ENCODE measurements around the gene PGAP6.
"Not testable (repeated sequence)": the region's sequence is repeated elsewhere in the genome, so short reads cannot be mapped to it uniquely, and the experiment has no call there.

Gene PGAP6

DNA sequence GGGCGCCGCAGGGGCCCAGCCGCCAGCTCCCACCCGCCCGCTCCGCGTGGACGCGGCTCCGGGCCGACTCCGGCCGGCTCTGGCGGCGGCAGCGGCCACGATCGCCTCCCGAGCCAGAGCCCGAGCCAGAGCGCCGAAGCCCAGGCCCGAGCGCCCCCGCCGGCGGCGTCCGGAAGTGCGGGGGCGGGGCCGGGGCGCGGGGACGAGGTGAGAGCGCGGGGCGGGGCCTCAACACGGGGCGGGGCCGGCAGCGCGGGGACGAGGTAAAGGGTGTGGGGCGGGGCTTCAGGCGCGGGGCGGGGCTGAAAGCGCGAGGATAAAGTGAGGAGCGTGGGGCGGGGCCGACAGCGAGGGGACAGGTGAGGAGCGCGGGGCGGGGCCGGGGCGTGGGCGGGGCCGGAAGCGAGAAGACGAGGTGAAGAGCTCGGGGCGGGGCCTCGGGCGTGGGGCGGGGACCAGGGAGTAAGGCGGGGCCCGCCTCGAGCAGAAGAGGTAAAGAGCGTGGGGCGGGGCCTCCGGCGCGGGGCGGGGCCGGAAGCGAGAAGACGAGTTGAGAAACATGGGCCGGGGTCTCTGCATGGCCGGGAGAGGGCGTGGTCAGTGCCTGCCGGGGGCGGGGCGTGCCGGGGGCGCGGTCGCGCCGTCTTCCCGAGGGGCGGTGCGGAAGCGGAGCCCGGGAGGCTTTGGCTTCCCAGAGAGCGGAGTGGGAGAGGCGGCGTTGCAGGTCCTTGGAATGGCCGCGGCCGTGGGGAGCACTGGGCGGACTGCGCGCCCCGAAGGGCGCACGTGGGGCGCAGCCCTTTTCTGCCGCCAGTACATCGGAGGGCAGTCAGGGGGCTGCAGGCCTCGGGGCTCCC, 29.0 kb downstream of the PGAP6 start, which contains the start of gene AXIN1:
Gene AXIN1, minus strand, starts transcription at position 177 of the 857 bp plus-strand sequence. CDS start 5,698 bp downstream, outside the sequence.
- TF ChIP-seq TAF1 (IDR thresholded peaks at IDR 0.05; ENCODE audit: low read depth, low read length) (no peak), POLR2A (IDR thresholded peaks at IDR 0.05; ENCODE audit: low read depth, low read length) (no peak), PAX5 (IDR thresholded peaks at IDR 0.05; ENCODE audit: insufficient read depth, low read length, severe bottlenecking) (no peak), SPI1 (IDR thresholded peaks at IDR 0.05; ENCODE audit: low read depth, low read length) (no peak), POU2F2 (IDR thresholded peaks at IDR 0.05; ENCODE audit: low read depth, low read length) (no peak), POLR2AphosphoS5 (IDR thresholded peaks at IDR 0.05; ENCODE audit: low read depth, low read length) (no peak)
- DNase-seq (ENCODE audit: insufficient read length, low spot score) (peak; percentile 92), FAIRE-seq (peak; percentile 78)

DNA sequence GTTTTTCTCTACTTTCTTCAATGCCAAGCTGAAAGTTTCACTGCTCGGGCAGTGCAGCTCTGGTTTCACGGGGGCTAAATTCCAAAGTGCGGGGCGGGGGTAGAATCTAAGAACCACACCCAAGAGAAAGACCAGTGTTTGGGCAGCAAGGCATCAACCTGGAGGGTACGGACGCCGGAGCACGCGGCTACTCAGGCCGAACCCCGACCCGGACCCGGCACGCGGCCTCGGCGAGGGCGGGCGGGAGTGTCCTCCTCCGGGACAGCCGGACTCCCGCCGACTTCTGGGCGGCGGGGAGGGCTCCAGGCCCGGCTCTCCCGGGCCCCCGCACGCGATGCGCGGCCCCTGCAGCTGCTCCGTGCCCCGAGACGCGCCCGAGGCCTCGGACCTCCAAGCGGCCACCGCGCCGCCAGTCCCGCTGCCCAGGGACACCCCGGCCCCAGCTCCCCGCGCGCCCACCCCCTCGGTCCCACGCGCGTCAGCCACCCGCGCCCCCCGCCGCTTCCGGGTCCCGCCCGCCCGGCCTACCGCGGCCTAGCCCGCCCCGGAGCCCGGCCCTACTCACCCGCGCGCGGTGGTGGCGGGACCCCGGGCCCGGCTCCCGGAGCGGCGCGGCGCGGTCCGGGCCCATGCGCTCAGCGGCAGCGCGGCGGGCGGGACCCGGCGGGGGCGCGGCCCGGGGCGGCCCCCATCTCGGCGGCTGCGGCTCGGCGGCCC, 29.8 kb downstream of the PGAP6 start:
- no peak for TF ChIP-seq POLR2A (IDR thresholded peaks at IDR 0.05; ENCODE audit: low read depth, low read length)
- TF ChIP-seq PAX5 (IDR thresholded peaks at IDR 0.05; ENCODE audit: insufficient read depth, low read length, severe bottlenecking): no peak
- TF ChIP-seq TAF1 (IDR thresholded peaks at IDR 0.05; ENCODE audit: low read depth, low read length): no peak
- TF ChIP-seq POU2F2 (IDR thresholded peaks at IDR 0.05; ENCODE audit: low read depth, low read length): no peak
- TF ChIP-seq SPI1 (IDR thresholded peaks at IDR 0.05; ENCODE audit: low read depth, low read length): no peak
- no peak for TF ChIP-seq POLR2AphosphoS5 (IDR thresholded peaks at IDR 0.05; ENCODE audit: low read depth, low read length)
- DNase-seq (ENCODE audit: insufficient read length, low spot score) (no peak), FAIRE-seq (no peak)

DNA sequence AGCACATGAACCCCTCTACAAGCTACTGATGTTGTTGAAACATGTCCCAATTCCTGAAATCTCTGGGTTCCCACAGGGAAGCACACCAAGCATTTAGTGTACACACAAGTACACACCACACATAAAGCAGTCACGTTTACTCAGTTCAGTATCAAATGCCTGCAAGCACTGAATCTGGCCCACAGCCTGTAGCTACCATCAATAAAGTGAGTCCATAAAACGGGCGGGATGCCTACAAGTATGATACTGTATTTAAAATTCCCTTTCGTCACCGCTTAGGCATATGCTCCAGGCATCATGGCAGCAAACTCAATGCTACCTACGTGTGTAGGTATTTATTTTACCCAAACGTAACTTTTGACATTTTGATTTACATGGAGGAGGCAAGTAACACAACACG, 31.6 kb downstream of the PGAP6 start:
- no peak for DNase-seq (ENCODE audit: insufficient read length, low spot score)
- TF ChIP-seq PAX5 (IDR thresholded peaks at IDR 0.05; ENCODE audit: insufficient read depth, low read length, severe bottlenecking) (no peak), POU2F2 (IDR thresholded peaks at IDR 0.05; ENCODE audit: low read depth, low read length) (no peak), POLR2A (IDR thresholded peaks at IDR 0.05; ENCODE audit: low read depth, low read length) (no peak), TAF1 (IDR thresholded peaks at IDR 0.05; ENCODE audit: low read depth, low read length) (no peak)
- FAIRE-seq: peak; percentile 45

DNA sequence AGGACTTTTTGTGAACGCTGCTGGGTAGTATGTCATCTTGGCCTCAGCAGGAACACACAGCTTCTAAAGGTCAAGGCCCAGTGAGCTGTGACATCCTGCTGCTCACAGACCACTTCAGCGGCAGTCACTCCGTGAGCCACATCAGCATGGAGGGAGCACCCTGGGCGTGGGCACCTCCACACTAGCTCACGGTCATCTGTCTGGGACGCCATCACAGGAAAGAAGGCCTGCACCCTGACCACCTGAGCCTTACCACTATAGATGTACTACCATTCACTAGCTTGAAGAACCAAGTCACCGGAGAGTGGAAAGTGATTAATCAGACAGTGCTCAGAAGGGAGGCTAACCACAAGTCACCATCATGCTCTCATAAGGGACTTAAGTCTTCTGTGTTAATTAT, 32.6 kb downstream of the PGAP6 start:
- FAIRE-seq (peak; percentile 81), DNase-seq (ENCODE audit: insufficient read length, low spot score) (peak; percentile 21)
- TF ChIP-seq TAF1 (IDR thresholded peaks at IDR 0.05; ENCODE audit: low read depth, low read length) (no peak), PAX5 (IDR thresholded peaks at IDR 0.05; ENCODE audit: insufficient read depth, low read length, severe bottlenecking) (no peak), POU2F2 (IDR thresholded peaks at IDR 0.05; ENCODE audit: low read depth, low read length) (no peak), POLR2AphosphoS5 (IDR thresholded peaks at IDR 0.05; ENCODE audit: low read depth, low read length) (no peak), SPI1 (IDR thresholded peaks at IDR 0.05; ENCODE audit: low read depth, low read length) (no peak), POLR2A (IDR thresholded peaks at IDR 0.05; ENCODE audit: low read depth, low read length) (no peak)

DNA sequence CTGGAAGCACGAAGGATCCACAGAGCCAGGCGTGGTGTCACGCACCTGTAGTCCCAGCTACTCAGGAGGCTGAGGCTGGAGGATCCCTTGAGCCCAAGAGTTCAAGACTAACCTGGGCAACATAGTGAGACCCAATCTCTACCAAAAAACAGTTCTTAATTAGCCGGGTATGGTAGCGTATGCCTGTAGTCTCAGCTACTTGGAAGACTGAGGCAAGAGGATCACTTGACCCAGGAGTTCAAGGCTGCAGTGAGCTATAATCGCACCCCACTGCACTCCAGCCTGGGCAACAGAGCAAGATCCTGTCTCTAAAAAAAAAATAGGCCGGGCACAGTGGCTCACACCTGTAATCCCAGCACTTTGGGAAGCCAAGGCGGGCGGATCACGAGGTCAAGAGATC, 33.3 kb downstream of the PGAP6 start:
- TF ChIP-seq POLR2AphosphoS5 (IDR thresholded peaks at IDR 0.05; ENCODE audit: low read depth, low read length): 0 out of 2 replicates have a peak, but pooled peaks have one; percentile 51
- DNase-seq (ENCODE audit: insufficient read length, low spot score); FAIRE-seq: not testable (repeated sequence)

DNA sequence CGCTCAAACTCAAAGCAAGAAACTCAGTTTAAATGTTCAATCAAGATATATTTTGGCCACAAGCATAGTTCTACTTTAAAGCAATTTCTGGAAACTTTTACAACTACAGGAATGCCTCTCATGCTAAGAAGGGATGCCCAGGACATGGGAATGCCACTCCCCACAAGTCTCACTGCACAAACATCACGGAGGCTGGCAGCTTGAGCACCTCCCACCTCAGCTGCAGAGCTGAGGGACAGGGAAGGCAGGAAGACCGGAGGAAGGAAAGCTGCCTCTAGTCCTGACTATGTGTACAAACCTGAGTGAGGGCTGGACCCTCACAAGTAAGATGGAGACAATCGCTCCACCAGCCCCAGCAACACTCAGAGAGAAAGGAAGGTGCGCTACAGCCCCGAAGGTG, 34.6 kb downstream of the PGAP6 start:
- DNase-seq (ENCODE audit: insufficient read length, low spot score) (no peak), FAIRE-seq (no peak)

DNA sequence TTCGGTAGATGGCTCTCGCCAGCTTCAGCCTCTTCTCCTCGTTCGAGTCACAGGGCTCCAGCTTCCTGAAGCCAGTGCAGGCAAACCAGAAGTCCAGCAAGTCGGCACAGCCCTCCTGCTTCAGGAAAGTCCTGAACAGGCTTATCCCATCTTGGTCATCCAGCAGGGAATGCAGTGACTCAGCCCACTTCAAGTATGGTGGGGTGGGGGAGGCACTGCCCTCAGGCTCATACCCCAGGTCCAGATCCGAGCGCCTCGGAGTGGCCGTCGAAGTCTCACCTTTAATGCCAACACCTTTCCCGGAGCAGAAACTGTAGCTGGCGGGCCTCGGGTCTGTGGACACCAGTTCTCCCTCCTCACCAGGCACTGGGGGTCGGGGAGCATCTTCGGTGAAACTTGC, 35.2 kb downstream of the PGAP6 start:
- FAIRE-seq (no peak), DNase-seq (ENCODE audit: insufficient read length, low spot score) (no peak)
- no peak for TF ChIP-seq POLR2A (IDR thresholded peaks at IDR 0.05; ENCODE audit: low read depth, low read length)
- TF ChIP-seq POLR2AphosphoS5 (IDR thresholded peaks at IDR 0.05; ENCODE audit: low read depth, low read length): no peak
- TF ChIP-seq TAF1 (IDR thresholded peaks at IDR 0.05; ENCODE audit: low read depth, low read length): no peak
- no peak for TF ChIP-seq PAX5 (IDR thresholded peaks at IDR 0.05; ENCODE audit: insufficient read depth, low read length, severe bottlenecking)
- no peak for TF ChIP-seq POU2F2 (IDR thresholded peaks at IDR 0.05; ENCODE audit: low read depth, low read length)
- TF ChIP-seq SPI1 (IDR thresholded peaks at IDR 0.05; ENCODE audit: low read depth, low read length): no peak

More for the DNA sequence above, 34.6 kb downstream of the PGAP6 start:
- TF ChIP-seq SPI1 (IDR thresholded peaks at IDR 0.05; ENCODE audit: low read depth, low read length) (no peak), POLR2A (IDR thresholded peaks at IDR 0.05; ENCODE audit: low read depth, low read length) (no peak), POLR2AphosphoS5 (IDR thresholded peaks at IDR 0.05; ENCODE audit: low read depth, low read length) (no peak), POU2F2 (IDR thresholded peaks at IDR 0.05; ENCODE audit: low read depth, low read length) (no peak), PAX5 (IDR thresholded peaks at IDR 0.05; ENCODE audit: insufficient read depth, low read length, severe bottlenecking) (no peak), TAF1 (IDR thresholded peaks at IDR 0.05; ENCODE audit: low read depth, low read length) (no peak)

DNA sequence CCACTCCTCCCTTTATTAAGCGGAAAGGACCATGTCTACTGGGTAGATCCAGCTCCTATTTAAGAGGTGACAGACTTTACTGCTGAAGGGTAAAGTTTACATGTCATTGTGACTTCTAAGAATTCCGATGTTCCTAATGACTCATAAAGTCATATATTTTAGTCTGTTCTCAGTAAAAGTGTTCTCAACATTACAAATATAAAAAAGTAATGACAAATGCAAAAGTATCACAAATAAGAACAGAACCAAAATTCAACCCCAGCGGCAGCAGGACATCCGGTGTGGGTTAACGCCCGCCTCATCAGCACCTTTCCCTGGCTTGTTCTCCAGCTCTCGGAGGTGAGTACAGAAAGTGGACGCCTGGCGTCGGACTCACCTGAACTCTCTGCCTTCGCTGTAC, 36.0 kb downstream of the PGAP6 start:
- DNase-seq (ENCODE audit: insufficient read length, low spot score) (no peak), FAIRE-seq (no peak)
- TF ChIP-seq POLR2A (IDR thresholded peaks at IDR 0.05; ENCODE audit: low read depth, low read length) (no peak), TAF1 (IDR thresholded peaks at IDR 0.05; ENCODE audit: low read depth, low read length) (no peak), PAX5 (IDR thresholded peaks at IDR 0.05; ENCODE audit: insufficient read depth, low read length, severe bottlenecking) (no peak), SPI1 (IDR thresholded peaks at IDR 0.05; ENCODE audit: low read depth, low read length) (no peak), POLR2AphosphoS5 (IDR thresholded peaks at IDR 0.05; ENCODE audit: low read depth, low read length) (no peak), POU2F2 (IDR thresholded peaks at IDR 0.05; ENCODE audit: low read depth, low read length) (no peak)

DNA sequence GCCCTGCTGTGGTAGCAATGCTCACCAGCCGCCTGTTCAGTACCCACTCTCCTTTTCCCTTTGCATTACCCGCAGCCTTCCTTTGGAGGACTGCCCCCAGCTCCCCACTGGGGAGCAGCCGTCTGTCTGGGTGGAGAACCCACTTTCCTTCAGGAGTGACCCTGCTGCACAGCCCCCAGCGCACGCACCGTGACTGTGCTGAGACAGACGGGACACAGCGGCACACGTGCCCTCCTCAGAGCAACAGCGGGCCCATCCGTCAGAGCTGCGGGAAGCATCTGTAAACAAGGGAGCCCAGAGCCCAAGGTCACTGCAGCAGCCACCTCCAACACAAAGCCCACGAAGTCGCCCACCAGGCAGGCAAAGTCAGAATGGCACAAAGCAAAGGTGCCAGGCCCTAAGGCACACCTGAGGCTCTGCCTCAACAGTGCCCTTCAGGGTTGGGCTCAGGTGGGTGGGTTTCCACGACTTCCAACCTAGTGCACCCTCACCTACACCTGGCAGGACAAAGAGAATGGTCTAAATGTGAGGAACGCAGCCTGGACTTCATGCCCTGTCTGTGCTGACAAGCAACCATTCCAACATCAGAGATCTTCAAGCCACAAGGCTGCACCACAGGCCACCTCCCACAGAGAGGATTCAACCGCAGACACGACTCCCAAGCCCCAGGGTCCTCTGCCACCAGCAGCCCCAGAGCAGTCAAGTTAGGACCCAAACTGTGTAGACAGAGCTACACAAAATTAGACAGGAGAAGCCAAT, 39.1 kb downstream of the PGAP6 start:
- TF ChIP-seq PAX5 (IDR thresholded peaks at IDR 0.05; ENCODE audit: insufficient read depth, low read length, severe bottlenecking) (no peak), SPI1 (IDR thresholded peaks at IDR 0.05; ENCODE audit: low read depth, low read length) (no peak), POU2F2 (IDR thresholded peaks at IDR 0.05; ENCODE audit: low read depth, low read length) (no peak), POLR2AphosphoS5 (IDR thresholded peaks at IDR 0.05; ENCODE audit: low read depth, low read length) (no peak), POLR2A (IDR thresholded peaks at IDR 0.05; ENCODE audit: low read depth, low read length) (no peak), TAF1 (IDR thresholded peaks at IDR 0.05; ENCODE audit: low read depth, low read length) (no peak)
- DNase-seq (ENCODE audit: insufficient read length, low spot score): no peak
- FAIRE-seq: no peak

DNA sequence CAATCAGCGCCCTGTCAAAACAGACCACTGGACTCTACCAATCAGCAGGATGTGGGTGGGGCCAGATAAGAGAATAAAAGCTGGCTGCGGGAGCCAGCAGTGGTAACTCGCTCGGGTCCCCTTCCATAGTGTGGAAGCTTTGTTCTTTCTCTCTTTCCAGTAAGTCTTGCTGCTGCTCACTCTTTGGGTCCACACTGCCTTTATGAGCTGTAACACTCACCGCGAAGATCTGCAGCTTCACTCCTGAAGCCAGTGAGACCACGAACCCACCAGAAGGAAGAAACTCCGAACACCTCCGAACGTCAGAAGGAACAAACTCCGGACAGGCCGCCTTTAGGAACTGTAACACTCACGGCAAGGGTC, 39.8 kb downstream of the PGAP6 start:
- FAIRE-seq; DNase-seq (ENCODE audit: insufficient read length, low spot score): not testable (repeated sequence)

DNA sequence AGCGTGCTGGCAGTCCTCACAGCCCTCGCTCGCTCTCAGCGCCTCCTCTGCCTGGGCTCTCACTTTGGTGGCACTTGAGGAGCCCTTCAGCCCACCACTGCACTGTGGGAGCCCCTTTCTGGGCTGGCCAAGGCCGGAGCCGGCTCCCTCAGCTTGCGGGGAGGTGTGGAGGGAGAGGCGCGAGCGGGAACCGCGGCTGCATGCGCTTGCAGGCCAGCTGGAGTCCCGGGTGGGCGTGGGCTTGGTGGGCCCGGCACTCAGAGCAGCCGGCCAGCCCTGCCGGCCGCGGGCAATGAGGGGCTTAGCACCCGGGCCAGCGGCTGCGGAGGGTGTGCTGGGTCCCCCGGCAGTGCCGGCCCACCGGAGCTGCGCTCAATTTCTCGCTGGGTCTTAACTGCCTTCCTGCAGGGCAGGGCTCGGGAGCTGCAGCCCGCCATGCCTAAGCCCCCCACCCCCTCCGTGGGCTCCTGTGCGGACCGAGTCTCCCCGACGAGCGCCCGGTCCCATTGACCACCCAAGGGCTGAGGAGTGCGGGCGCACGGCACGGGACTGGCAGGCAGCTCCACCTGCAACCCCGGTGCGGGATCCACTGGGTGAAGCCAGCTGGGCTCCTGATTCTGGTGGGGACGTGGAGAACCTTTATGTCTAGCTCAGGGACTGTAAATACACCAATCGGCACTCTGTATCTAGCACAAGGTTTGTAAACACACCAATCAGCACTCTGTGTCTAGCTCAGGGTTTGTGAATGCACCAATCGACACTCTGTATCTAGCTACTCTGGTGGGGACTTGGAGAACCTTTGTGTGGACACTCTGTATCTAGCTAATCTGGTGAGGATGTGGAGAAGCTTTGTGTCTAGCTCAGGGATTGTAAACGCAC, 40.4 kb downstream of the PGAP6 start:
- DNase-seq (ENCODE audit: insufficient read length, low spot score); FAIRE-seq: not testable (repeated sequence)

All from GM12891 (cell line).